IPS-18c (cell line): ENCODE results near the gene CCSER2.
"Not testable (repeated sequence)": the region's sequence is repeated elsewhere in the genome, so short reads cannot be mapped to it uniquely, and the experiment has no call there.

Experiments used
- H3K4me3 ChIP-seq: 2 replicates; pipeline ENCODE4 v1.7.0; 2013; ENCODE audit warnings: low read depth, mild to moderate bottlenecking, low read length, moderate library complexity; ENCODE audit not compliant: insufficient read depth
- H3K9me3 ChIP-seq: one replicate; pipeline ENCODE4 v1.6.1; 2013; ENCODE audit warnings: mild to moderate bottlenecking, low read length, moderate library complexity; ENCODE audit not compliant: control insufficient read depth, insufficient read depth

The CCSER2 gene

DNA sequence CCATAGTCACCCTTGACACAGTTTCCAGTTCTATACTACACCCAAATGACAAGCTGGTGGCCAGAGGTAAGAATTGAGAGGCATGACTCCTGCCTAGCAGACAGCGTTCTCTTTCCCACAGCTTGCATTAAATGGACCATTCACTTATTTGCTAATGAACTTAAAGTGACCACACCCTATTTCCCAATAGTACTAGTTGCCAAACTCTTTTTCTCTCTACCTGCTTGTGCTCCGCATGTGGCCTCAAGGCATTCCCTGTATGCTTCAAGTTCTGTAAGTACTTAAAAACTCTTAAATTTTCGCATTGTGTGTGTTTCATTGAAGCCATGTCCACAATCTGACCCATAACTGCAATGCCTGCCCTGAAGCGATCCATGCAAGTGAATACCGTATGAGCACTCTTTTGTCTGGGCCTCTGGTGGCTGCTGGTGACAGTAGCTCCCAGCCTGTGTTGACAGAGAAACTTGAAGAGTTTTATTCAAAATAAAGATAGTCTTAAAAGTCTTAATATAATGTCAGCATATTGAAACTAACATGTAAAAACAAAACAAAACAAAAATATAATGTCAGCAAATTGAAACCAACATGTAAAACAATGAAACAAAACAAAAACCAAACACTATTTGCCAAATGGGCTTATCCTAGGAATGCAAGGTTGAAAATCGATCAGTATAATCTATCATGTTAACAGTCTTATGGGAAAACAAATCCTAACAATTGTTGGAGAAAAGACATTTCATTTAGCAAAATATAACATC, 73.6 kb downstream of the CCSER2 start:
- H3K9me3 ChIP-seq: no peaks in the 10 kb centered on the region
- H3K4me3 ChIP-seq: no peak overlapping the region

- no peaks in the 10 kb centered on the region for H3K9me3 ChIP-seq
- no peak overlapping the region for H3K4me3 ChIP-seq
Measured at GRCh38 chr10:84404783-84405182, 76.4 kb downstream of the CCSER2 start.

DNA sequence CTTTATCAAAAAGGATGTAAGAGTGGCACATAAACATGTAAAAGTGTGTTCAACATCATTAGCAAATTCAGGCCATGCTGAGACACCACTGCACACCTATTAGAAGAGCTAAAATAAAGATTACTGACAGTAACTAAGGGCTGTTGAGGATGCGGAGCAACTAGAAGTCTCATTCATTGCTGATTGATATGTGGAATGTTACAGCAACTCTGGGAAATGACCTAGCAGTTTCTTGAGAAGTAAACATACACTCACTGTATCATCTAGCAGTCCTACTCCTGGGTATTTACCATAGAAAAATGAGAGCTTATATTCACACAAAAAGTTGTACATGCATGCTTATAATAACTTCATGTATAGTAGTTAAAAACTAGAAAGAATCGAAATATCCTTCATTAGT, 77.3 kb downstream of the CCSER2 start:
- Histone ChIP-seq H3K9me3 (no peaks in the 10 kb centered on the region), H3K4me3 (no peak overlapping the region)

- no peak overlapping the region for H3K4me3 ChIP-seq
- no peaks in the 10 kb centered on the region for H3K9me3 ChIP-seq
Measured at GRCh38 chr10:84406561-84406960, 78.2 kb downstream of the CCSER2 start.

GRCh38 chr10:84407388-84408049, 79.1 kb downstream of the CCSER2 start:
- Histone ChIP-seq H3K9me3 (no peaks in the 10 kb centered on the region), H3K4me3 (no peak overlapping the region)

DNA sequence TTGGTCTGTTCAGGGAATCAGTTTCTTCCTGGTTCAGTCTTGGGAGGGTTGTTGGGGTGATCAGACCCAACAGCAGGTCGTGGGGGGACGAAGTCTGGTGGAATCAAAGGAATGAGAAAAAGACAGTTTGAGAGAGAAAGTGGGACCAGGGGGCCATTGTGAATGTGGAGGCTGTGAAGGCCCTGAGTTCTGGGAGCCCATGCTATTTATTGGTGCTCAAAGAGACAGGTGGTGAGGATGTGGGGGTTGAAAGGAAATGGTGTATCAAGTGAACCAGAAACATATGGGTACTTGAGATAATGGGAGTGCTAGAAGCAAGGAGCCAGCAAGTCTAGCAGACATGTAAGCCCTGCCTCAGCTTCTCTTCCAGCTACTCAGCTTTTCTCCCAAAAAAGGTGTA, 84.1 kb downstream of the CCSER2 start:
- H3K4me3 ChIP-seq: no peak overlapping the region
- no peaks in the 10 kb centered on the region for H3K9me3 ChIP-seq

DNA sequence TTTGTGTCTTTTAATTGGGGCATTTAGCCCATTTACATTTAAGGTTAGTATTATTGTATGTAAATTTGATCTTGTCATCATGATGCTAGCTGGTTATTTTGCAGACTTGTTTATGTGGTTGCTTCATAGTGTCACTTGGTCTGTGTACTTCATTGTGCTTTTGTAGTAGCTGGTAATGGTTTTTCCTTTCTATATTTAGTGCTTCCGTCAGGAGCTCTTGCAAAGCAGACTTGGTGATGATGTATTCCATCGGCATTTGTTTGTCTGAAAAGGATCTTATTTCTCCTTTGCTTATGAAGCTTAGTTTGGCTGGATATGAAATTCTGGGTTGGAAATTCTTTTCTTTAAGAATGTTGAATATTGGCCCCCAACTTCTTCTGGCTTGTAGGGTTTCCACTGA, 85.7 kb downstream of the CCSER2 start:
- H3K9me3 ChIP-seq, H3K4me3 ChIP-seq: not testable (repeated sequence)

GRCh38 chr10:84415539-84416244, 87.3 kb downstream of the CCSER2 start:
- Histone ChIP-seq H3K4me3 (no peak overlapping the region), H3K9me3 (no peaks in the 10 kb centered on the region)

DNA sequence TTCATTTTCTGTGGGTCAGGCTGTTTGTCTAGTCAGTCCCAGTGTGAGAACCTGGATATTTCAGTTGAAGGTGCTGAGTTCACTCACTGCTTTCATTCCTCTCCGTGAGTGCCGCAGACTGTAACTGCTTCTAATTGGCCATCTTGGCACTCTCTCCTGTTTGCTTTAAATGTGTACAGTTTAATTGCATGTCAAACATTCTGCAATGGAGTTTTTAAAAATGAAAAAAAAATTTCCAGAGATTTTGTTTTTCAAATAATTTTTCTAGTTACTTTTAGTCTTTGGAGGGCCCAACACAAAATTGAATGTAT, 87.8 kb downstream of the CCSER2 start:
- Histone ChIP-seq H3K4me3 (no peak overlapping the region), H3K9me3 (no peaks in the 10 kb centered on the region)

- H3K9me3 ChIP-seq: no peaks in the 10 kb centered on the region
- no peak overlapping the region for H3K4me3 ChIP-seq
Measured at GRCh38 chr10:84423719-84424118, 95.3 kb downstream of the CCSER2 start.

DNA sequence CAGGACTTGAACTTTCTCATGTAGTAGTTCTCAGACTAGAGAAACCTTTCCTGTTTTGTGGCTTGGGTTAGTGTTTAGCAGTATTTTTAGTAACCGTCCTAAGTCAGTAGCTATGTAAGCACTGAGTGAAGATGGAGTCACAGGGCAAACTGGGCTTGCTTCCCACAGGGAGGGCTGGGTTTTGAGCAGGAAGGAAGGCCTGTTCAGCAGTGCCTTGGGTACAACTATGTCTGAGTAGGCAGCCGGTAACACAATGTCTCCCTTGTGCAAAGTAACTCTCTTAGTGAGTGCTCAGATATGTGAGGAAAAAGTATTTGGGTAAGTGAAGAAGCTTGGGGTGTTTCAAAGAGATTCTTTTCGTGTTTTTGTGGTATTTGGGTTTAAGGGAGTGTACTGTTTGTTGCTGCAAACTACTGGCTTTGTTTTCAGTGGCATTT, 96.4 kb downstream of the CCSER2 start:
- Histone ChIP-seq H3K4me3 (no peak overlapping the region), H3K9me3 (no peaks in the 10 kb centered on the region)

- no peaks in the 10 kb centered on the region for H3K9me3 ChIP-seq
- H3K4me3 ChIP-seq: no peak overlapping the region
Measured at GRCh38 chr10:84427903-84428650, 99.7 kb downstream of the CCSER2 start.

- Histone ChIP-seq H3K9me3 (no peaks in the 10 kb centered on the region), H3K4me3 (no peak overlapping the region)
Measured at GRCh38 chr10:84428711-84429110, 100.3 kb downstream of the CCSER2 start.

- no peaks in the 10 kb centered on the region for H3K9me3 ChIP-seq
- H3K4me3 ChIP-seq: no peak overlapping the region
Measured at GRCh38 chr10:84429926-84430520, 101.6 kb downstream of the CCSER2 start.

DNA sequence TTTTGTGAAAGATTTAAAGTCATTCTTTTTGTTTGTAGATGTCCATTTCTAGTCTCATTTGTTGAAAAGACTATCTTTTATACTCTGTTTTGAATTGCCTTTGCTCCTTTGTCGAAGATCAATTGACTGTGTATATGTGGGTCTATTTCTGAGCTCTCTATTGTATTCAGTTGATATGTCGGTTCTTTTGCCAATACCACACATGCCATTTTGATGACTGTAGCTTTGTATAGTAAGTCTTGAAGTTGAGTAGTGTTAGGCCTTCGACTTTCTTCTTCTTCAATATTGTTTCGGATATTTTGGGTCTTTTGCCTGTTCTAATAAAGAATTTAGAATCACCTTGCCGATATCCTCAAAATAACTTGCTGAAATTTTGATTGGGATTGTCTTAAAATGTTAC, 104.5 kb downstream of the CCSER2 start:
- Histone ChIP-seq H3K4me3 (no peak overlapping the region), H3K9me3 (no peaks in the 10 kb centered on the region)

- Histone ChIP-seq H3K9me3 (no peaks in the 10 kb centered on the region), H3K4me3 (no peak overlapping the region)
Measured at GRCh38 chr10:84440781-84441180, 112.4 kb downstream of the CCSER2 start.

DNA sequence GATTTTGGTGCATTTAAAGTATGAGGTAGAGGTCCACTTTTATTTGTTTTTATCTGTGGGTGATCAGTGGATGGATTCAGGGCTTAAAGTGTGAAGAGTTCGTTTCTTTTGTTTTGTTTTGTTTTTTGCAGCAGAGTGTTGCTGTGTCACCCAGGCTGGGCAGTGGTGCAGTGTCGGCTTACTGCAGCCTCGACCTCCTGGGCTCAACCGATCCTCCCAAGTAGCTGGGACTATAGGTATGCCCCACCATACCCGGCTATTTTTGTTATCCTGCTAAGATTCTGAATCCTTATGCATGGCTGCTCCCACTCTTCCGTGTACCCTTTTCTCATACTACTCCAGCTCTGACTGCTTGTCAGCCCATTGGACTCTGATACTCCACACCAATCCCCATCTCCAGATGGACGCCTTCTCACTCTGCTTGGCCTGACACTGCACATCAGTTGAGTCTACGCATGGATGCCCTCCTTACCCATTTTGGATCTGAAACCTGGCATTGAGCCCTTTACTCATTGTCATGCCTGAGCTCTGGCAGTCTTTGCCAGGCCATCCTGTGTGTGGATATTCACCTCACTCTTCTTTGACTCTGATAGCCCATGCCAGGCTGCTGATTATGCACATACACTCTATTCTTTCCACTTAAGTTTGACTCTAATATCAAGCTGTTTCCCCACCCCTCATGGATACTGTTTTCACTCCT, 119.5 kb downstream of the CCSER2 start:
- no peak overlapping the region for H3K4me3 ChIP-seq
- no peaks in the 10 kb centered on the region for H3K9me3 ChIP-seq
